Daoy (cell line): Measurements from ENCODE around the gene NBAS. TPM values are rescaled to one million over a fixed set of nuclear protein-coding genes. Genes with fewer than 3 reads are reported as not detected.

Experiments used
- DNase-seq: peaks from one replicate; pipeline ENCODE4 v3.0.0-alpha.2; 2015; ENCODE audit warnings: low read depth
- total RNA-seq: library from RNA; depleted of rRNA; stranded (reverse); fragments of >200 nt; shearing (Covaris generic); gene quantifications from 2 replicates; pipeline ENCODE4 v1.2.3, GENCODE V29; 2014

Gene NBAS
- total RNA-seq, 1 experiment from 2014 or later = 30.7 TPM

DNA sequence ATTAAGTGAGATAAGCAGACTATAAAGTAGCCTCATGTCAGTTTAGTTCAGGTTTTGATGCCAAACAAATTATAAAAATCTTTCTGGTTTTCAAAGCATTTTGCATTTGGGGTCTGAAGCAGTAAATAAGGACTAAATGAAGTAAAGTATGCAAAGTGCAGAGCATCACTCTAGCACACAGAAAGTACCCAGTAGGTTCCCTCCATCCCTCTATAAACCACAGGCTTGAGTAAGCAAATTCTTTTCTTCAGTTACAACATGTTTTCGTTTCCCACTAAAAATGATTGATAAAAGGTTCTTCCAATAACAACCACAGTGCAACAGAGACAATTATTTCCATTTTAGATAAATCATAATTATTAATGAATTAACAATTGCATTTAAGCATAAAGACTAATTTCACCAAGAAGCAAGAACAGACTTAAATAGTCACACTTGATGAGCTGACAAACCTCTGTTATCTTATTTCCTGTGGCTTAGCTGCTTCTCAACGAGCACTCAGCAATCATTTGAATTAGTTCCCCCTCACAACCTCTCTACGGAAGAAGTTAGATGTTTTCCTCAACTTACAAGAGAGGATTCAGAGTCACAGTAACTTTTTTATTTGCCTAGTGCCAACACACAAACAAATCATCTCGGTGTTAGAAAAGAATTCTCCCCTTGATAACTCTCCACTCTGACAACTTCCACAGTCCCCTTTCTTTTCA lies 249.8 kb downstream of the NBAS start:
- no peak for DNase-seq

DNA sequence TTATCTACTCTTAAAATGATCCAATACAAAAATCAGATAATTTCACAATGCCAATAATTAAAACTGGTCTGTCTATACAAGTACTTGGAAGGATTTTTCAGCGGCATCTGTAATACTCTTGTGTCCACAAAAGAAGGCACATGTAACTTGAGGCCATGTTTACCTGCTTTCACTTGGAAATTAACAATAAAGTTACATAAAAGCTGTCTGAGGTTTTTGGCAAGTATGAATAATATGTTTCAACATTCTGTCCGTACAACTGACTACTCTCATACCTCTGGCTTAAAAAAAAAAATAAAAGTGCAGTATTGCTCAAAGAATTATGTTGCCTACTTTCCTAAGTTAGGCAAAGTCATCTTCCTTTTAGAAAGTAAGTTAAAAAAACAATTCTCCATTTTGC lies 253.6 kb downstream of the NBAS start:
- no peak for DNase-seq

DNA sequence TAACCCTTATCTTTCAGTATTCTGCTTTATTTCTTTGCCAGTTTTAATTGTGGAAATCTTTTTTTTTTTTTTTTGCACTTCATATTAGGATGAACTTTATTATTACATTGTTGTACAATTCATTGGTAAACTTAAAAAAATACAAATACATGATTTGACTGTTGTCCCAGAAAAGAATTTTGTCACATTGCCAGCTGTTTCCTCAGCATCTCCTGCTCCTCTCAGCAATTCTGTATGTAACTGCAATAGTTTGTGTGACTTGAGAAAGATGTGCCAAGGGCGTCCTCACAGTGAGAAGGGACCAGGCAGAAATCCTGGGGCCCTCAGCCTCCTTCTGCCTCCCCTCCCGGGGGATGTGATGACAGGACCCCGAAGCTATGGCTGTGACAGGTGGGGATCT lies 254.4 kb downstream of the NBAS start:
- no peak for DNase-seq

DNA sequence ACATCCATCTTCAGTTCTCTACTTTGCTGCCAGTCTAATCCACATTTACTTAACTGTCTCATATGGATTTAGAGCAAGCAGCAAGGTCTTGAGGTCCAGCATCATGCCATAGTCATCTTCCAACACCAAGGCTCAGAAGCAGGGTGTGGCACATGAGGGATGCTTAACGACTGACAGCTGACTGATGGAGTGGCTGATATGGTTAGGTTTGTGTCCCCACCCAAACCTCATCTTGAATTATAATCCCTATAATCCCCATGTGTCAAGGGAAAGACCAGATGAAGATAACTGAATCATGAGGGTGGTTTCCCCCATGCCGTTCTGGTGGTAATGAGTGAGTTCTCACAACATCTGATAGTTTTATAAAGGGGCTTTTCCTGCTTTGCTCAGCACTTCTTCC lies 257.3 kb downstream of the NBAS start:
- no peak for DNase-seq

DNA sequence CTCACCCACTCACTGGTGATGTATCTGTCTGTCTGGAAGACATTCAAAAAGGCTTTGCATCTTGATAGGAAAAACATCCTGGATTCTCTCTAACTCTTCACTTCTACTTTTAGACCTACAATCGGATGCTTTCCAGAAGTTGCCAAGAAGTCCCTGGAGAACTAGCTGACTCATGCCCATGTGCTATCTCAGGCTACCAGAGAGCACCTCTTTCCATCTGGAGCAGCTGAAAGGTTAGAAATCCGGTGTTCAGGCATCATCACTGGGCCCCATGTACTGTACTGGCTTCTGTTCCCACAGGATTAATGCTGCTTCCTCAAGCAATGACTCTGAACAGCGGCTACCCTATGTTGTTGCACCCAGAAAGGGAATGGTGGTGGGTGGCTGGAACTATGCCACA lies 259.0 kb downstream of the NBAS start:
- no peak for DNase-seq

DNA sequence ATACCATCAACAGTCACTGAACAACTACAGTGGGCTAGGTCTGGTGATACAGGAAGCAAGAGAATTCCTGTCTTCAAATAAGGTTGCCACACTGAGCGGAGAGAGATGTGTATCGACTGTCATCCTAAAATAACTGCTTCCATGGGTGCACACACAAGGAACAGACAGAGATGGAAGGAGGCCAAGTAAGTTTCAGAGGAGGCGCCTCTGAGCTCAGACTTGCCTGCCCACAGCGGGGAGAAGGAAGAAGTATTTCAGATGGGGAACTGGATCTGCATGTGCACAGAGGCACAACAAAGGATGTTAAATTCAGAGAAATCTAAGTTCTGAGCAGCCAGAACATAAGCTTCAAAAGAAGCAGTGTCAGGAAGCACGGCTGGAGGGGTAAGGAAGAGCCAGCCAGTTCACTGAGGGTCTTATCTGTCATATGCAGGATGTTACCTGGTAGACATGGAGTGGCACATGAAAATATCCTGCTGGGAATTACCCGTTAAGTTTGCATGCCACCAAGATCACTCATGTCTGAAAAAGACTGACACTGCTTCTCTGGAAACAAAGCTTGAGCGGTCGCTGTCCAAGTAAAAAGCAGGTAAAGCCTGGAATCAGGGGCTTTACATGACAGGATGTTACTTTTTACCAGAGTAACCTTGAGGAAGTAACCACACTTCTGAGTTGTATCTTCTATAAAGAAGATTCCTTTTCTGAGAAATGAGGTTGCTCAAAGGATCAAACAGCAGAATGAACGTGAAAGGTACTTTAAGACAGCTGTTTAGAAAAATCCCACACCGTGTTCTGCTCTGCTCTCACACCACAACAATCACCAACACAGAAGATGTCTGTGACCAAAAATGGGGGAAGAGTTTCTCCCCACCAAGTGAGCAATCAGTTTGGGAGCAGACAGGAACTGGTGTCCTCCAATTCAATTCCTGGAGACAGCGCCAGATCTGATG lies 260.2 kb downstream of the NBAS start:
- DNase-seq = no peak

DNA sequence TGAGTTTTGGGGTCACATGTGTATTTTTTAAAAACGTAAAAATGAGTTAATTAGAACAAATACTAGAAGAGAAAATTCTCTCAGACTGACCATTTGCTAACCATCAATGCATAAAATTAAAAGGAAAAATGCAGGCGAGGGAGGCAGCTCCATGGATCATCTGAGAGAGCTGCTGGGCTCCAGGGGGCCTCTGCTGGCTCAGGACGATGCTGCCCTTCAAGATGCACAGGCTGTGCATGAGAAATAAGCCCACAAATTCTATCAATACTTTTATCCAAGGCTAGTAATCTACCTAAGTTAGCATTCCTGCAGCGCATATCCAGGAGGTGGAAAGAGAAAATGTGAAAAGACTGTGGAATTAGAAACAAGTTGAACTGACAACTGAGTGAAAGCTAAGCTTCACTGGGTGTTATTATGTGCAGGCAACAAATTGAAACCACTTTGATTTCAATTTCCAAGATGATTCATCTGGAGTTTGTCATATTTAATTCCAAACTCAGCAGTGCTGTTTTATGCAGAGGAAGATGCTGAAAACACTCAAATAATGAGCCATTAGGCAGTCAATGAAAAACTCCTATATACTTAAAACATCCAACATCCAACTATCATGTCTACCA lies 261.1 kb downstream of the NBAS start:
- DNase-seq = no peak

DNA sequence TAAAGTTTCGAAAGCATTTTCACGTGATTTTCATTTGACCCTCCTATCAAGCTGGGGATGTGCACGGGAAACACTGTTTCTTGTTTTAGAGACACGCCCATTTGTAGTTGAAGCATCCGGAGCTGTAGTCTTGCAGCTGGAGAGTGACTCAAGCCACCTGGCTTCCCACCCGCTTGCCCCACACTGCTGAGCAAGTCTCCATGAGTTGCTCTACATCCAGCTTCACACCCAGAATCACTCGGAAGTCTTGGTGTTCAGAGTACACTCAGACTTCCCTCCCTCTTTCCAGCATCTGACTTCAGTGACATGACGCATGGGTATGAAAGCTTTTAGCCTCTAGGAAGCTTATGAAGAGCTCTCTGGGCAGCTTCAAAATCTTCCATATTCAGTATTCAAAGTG lies 262.4 kb downstream of the NBAS start:
- peak; percentile 20 for DNase-seq

DNA sequence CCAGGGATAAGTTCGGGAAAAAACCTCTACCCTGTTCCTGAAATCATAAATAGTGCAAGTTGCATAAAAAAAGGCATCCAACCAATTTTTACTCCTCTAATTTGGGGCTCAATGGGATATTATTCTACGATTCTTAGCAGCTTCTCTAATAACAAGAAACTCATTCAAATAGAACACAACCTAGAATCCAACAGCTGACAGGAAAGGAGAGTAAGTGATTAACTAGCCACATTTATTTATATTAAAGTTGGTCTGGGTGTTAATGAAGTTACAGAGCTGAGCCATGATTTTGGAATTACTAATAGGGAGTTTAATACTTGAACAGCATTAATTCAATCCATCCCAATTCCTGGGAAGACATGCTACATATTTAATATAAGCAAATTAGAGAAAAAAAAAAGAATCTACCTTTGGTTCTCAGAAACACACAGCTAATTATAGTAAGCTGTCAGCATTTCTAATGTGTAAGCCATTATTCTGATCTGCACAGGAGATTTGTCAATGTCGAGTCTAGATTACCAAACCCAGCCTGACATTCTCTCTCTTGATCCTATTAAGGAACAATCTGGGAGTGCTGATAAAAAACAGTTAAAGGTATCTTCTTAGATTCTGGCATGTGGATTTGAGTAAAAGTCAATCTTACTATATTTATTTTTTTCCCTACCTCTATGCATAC lies 267.7 kb downstream of the NBAS start:
- no peak for DNase-seq

DNA sequence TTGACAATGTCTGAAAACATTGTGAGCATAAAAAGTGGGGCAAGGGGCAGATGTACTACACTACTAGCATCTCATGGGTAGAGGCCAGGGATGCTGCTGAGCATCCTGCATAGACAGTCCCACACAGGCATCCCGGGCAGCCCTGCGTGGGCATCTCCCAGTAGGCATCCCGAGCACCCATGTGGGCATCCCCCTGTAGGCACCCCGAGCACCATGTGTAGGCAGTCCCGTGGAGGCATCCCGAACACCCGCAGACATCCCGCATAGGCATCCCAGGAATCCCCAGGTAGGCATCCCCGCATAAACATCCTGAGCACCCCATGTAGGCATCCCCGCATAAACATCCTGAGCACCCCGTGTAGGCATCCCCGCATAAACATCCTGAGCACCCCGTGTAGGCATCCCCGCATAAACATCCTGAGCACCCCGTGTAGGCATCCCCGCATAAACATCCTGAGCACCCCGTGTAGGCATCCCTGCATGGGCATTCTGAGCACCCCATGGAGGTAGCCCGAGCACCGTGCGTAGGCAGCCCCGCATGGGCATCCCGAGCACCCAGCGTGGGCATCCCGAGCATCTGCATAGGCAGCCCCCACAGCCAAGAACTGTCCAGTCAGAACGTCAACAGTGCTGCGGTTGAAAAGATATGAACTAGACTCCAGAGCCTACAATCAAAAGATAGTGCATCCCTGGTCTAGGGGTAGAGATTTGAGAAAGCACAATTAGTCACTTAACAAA lies 273.5 kb downstream of the NBAS start:
- DNase-seq = no peak

DNA sequence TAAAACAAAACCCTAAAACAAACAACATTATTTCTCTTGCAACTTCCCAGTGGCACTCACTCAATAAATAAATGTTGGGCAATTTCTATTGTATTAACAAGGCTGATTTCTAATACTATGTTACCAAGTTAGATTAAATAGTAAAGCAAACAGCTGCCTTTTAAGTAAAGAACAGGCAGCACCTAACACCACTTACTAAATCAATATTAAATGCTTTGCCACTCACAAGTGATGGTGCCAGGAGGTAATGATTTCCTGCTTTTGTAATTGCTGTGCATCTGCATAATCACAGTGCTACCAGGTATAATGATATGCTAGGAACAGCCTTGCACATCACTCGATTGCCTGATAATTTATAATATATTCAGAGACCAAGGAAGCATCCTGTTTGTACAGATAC lies 276.5 kb downstream of the NBAS start:
- no peak for DNase-seq

DNA sequence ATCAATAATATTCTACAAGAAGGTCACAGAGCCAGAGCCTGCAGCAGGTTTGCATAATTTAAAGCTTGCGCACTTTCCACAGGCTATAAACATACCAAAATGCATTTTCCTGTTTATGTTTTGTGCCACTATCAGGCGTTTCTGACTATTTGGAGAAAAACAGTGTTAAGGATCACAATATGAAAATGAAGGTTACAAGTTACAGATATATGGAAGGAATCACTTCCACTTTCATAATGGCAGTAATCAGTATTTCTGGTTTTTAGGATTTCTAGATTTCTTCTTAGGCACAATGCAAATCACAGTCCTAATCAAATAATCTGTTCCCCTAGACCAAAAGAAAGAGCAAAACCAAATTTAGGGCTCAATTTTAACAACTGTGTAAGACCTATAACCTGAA lies 279.5 kb downstream of the NBAS start:
- DNase-seq = no peak

DNA sequence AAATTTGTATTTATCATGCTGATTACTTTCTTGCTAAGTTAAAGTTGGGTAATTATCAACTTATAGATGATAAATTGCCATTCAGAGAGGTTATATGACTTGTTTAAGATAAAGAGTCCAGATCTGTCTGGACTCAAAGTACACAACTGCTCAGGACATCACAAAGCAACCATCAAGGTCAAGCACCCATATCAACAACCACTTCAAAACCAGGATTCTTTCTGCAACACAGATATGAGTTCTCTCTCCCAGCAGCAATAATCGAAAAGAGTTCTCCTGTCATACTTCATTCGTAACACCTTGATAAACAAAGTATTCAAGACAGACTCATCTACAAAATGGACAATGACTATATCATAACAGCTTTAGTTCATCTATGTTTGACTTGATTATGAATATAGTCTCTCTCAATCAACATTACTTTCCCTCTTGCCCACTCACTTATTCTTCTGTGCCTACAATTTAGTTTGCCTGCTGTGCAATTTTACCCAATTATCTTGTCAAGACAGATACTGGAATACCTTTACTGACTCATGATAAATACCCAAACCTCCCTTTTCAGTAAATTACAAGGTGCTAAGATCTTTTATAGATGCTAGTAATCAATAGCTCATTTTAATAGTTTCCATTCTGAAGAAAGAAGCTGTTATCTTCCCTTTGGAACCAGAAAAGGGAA lies 281.8 kb downstream of the NBAS start:
- DNase-seq = no peak

DNA sequence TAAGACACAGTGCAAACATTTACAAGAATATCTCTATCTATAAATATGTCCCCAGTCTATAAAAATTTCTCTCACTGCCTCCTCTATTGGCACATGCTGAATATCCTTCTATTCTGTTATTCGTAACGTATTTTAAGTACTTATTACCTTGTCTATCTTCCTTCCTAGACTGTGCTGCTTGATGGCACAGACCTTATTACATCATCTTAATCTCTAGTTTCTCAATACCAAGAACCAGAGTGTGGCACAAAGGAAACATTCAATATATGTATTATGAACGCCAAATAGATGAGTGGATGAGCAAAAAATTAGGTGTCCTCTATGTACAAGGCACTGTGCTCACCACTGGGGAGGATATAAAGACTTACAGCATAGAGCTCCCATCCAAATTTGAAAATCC lies 282.8 kb downstream of the NBAS start:
- no peak for DNase-seq

DNA sequence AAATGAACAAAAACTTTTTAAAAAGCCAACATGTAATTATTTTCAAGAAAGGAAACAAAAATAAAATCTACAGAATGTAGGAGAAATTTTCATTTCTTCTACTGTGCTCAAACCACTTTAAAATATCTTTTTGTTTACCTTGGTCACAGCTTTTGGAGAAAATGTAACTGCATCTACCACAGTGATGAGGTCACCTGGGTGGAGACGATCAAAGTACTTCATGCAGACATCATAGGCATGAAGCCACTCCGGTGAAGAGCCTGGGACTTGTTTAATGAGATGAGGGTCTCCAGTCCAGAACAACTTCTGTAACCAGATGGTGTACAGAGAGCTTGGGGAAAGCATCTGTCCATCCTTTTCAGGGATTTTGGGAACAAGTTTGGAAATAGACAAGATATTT lies 285.8 kb downstream of the NBAS start:
- no peak for DNase-seq

DNA sequence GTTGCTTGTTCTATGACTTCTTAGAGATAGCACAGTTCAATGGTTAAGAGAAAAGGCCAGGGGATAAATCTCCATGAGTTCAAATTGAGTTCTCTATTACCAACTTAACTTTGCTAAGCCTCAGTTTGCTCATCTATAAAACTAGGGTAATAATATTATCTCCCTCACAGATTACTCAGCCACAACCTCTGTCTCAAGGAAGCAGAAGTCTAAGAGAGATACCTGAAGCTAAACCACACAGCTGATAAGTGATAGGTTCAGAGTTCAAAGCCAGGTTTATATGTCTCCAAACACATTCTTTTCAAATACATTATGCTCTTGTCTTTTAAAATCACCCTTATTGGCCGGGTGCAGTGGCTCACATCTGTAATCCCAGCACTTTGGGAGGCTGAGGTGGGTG lies 287.7 kb downstream of the NBAS start:
- no peak for DNase-seq

DNA sequence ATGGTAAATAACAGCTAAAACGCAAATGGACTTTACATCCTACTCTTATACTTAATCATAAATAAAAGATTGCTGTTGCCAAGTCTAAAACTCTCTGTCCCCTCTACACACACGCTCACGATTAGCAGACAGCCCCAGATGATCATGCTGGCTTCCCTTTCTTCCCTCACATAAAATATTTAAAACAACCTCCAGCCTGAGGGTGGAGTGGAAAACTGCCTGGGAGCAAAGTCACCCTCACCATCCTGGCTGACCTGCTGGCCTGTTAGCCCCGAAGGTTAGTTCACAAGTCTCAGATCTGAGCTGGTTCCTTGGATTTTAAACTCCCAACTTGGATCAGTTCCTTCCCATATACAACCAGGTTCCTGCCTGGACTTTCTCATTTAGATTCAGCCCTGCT lies 288.2 kb downstream of the NBAS start:
- no peak for DNase-seq

DNA sequence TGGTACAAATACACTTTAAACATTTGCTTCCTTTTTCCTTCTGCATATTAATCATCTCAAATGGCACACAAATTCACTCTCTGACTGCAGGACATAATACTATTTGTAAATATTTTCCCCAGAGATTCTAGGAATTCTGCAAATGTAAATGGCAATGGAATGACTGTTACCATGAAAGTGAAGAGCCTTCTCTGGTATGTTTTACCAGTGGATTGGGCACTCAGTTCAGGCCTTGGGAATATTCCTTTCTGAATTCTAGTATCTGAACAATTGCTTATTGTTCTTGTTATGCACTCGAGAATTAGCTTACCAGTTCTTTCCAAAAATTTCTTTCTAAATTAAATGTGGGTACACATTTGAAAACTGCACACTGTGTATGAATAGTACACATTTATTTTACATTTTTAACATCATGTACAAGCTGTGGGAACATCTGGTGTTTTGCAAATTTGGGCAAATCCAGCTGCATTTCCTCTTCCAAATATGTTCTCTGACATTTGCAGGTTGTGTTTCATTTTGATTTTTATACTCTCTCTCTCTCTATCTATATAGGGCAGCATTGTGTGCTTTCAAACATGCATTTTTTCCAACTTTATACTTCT lies 289.1 kb downstream of the NBAS start:
- DNase-seq = no peak

DNA sequence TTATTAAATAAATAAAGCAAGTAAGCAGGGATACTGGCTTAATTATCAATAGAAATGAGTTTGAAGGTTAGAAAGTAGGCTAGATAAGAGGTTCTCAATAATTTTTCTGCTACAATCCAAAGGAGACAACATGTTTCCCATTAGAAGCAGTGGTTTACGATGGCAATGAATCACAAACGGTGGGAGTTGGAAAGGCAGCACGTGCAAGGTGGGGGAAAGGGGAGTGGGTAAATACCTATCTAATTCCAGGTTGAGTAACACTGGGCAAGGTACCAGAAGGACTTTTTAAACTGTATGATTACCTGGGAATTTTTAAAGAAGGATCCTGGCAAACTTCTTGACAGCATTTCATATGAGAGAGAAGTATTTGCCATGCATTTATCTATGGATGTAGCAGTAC lies 289.9 kb downstream of the NBAS start:
- no peak for DNase-seq

DNA sequence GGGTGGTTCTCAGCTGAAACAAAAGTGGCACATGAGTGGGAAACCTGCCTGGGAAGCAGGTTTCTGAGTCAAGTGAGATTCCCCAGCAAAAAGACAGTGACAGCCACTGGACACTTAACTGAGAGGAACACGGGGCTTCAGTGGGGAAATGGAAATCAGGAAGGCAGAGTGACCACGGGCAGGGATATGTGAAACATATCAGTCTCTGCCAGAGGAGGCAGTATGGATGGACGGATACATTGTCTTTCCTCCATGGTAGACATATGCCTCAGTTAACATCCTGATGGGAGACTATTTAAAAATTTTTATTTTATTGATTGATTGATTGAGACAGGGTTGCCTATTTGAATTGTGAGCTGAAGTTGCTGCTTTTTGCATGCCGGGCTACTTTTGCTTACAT lies 292.1 kb downstream of the NBAS start:
- DNase-seq = no peak

DNA sequence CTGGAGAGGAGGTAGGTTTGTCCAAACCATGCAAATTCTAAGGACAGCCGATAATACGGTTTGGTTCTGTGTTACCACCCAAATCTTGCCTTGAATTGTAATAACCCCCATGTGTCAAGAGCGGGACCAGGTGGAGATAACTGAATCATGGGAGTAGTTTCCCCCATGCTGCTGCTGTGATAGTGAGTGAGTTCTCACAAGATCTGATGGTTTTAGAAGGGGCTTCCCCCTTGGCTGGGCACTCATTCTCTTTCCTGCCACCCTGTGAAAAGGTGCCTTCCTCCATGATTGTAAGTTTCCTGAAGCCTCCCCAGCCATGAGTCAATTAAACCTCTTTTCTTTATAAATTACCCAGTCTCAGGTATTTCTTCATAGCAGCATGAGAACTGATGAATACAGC lies 295.2 kb downstream of the NBAS start:
- no peak for DNase-seq
